ENCODE results near the gene TP53I11.

Gene TP53I11

DNA sequence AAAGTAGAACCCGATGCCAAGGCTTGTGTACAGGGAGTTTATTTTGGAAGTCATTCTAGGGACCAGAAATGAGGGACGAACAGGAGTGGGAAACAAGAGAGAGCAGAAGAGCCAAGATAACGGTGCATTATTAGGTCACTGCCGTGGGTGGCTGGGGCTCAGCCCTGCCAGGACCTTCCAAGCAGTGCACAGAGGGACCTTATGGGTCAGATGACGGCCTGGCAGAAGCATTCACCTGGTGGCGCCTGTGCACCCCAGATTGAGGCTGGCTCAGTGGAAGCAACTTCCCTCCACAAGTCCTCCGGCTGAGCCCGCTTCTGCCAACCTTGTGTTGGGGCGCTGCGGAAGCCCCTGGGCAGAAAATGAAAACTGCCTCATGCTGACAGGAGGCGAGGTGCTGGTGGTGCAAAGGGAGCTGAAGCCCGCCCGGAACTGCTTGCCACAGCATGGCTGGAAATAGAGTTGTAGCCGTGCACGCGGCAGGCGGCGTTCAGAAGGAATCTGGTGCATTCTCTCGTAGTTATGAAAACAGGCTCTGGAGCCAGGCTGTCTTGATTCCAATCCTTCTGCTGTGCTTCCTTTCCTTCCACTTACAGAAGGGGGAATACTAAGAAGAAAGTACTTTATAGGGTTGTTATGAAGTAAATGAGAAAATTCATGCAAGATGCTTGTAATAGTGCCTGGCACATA lies 22.2 kb upstream of the TP53I11 start:
- H3K4me3 ChIP-seq (ENCODE audit: low read length), result no peak overlapping the region
- no peak for DNase-seq (ENCODE audit: low read depth)
- TF ChIP-seq, protein P1, sequence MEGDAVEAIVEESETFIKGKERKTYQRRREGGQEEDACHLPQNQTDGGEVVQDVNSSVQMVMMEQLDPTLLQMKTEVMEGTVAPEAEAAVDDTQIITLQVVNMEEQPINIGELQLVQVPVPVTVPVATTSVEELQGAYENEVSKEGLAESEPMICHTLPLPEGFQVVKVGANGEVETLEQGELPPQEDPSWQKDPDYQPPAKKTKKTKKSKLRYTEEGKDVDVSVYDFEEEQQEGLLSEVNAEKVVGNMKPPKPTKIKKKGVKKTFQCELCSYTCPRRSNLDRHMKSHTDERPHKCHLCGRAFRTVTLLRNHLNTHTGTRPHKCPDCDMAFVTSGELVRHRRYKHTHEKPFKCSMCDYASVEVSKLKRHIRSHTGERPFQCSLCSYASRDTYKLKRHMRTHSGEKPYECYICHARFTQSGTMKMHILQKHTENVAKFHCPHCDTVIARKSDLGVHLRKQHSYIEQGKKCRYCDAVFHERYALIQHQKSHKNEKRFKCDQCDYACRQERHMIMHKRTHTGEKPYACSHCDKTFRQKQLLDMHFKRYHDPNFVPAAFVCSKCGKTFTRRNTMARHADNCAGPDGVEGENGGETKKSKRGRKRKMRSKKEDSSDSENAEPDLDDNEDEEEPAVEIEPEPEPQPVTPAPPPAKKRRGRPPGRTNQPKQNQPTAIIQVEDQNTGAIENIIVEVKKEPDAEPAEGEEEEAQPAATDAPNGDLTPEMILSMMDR (conservative IDR thresholded peaks at IDR 0.05; ENCODE audit: low read depth, low read length), result no peak

DNA sequence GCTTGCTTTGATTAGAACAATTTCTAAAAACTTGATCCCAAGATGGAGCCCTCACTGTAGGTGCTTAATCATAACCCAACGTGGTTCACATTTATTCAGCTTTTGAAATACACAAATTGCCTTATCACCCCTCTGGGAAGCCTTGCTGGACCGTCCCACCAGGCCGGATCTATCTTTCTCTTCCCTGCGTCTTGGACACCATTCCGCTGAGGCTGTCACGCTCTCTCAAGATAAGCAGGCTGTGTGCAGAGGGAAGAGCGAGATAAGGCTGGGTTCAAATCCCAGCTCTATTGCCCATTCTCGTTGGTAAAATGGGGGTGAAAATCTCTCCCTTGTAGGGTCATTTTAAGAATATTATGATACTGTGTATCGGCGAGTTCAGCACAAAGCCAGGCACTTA lies 20.5 kb upstream of the TP53I11 start:
- DNase-seq (ENCODE audit: low read depth), result no peak
- H3K4me3 ChIP-seq (ENCODE audit: low read length), result no peak overlapping the region
- TF ChIP-seq, protein P1 (conservative IDR thresholded peaks at IDR 0.05; ENCODE audit: low read depth, low read length), result no peak

DNA sequence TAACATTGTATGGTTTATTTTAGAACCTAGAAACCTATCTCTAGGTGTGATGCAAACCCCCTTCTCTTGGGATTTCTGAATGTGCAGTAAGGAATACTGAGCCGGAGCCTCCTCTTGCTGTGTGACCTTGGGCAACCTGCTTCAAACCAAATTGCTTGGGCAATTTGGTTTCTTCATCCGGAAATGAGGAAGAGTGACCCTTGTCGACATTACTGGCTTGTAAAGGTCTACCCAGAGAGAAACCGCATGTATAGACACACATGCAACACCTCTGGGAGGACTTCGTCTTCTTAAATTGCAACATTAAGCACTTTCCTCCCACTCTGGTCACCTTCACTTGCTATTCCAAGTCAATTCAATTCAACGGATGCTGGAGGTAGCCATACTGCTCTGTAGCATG lies 19.6 kb upstream of the TP53I11 start:
- no peak for DNase-seq (ENCODE audit: low read depth)
- TF ChIP-seq, protein P1 (conservative IDR thresholded peaks at IDR 0.05; ENCODE audit: low read depth, low read length), result no peak
- H3K4me3 ChIP-seq (ENCODE audit: low read length), result no peak overlapping the region

DNA sequence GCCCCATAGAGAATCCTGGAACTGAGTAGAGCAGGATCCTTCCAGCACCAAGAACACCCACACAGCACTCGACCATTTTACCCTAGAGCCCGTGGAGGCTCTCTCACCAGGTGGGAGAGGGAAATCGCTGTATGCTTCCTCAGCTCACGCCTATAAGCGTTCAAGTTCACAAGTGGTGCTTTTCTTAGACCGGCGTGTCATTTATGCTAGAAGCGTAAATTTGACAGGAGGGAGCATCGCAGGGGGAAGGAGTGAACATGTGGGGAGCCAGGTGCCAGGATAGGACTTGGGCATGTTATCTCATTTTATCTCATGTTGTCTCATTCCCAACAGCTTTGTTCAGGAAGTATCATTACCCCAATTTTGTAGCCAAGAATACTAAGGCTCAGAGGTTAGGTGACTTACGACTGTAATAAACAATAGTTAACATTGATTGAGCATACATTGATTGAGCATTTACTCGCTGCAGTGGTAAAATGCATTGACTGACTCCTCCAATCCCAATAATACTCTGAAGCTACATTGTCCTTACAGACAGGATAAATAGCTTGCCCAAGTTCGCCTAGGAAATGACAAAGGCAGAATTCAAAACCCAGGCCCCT lies 19.1 kb upstream of the TP53I11 start:
- TF ChIP-seq, protein P1 (conservative IDR thresholded peaks at IDR 0.05; ENCODE audit: low read depth, low read length), result no peak
- DNase-seq (ENCODE audit: low read depth), result no peak
- H3K4me3 ChIP-seq (ENCODE audit: low read length), result no peak overlapping the region

DNA sequence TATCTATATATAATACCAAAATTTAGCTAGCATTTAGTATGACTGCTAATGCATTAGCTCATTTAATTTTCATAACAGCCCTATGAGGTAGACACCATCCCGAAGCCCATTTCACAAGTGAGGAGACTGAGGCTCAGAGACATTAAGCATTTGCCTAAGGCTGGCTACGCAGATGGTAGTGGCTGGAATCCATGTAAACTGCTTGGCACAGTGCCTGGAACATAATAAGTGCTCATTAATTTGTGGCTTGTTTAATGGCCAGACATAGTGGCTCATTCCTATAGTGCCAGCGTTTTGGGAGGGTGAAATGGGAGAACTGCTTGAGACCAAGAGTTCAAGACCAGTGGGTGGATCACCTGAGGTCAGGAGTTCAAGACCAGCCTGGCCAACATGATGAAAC lies 17.8 kb upstream of the TP53I11 start:
- DNase-seq (ENCODE audit: low read depth), result no peak
- TF ChIP-seq, protein P1 (conservative IDR thresholded peaks at IDR 0.05; ENCODE audit: low read depth, low read length), result no peak
- H3K4me3 ChIP-seq (ENCODE audit: low read length), result no peak overlapping the region

DNA sequence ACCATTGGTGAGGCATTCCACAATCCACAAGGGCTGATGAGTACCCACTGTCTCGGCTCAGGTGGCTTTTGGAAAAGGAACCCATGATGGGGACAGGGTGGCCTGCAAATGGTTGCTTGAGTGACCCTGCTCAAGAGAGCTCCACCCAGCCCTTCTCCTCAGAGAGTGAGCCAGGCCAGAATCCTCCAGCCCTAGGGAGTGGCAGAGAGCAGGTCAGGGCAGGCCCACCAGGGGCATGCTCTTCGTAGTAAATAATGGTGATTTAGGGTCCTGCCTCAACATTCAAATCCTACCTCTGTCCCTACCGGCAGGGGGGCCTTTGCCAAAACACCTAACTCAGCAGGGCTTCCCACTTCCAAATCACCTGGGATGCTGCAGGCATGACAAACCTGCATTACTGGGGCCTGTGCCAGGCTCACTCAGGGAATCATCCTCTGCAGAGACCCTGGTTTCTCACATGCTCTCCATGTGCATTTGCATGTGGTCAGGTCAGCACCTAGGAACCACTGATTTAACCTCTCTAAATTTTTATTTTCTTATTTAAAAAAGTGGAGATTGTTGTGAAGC lies 17.3 kb upstream of the TP53I11 start:
- TF ChIP-seq, protein P1 (conservative IDR thresholded peaks at IDR 0.05; ENCODE audit: low read depth, low read length), result no peak
- DNase-seq (ENCODE audit: low read depth), result no peak
- H3K4me3 ChIP-seq (ENCODE audit: low read length), result no peak overlapping the region

DNA sequence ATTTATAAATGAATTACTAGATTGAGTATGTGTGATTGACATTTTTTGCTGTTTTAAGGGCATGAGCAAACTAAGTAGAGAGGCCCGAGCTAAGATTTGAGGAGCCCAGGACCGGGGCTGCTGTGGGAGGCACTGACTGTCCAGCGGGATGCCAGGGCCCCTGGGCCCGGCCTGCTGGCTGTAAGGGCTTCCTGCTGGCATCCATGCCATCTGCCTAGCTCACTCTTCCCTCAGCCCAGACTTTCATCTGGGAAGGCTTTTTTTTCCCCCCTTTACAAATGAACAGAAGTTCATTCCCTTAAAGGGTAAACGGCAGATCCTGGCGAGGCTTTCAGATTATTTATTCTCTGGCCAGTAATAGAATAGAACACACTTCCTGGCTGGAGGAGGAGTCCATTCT lies 16.0 kb upstream of the TP53I11 start:
- no peak for DNase-seq (ENCODE audit: low read depth)
- TF ChIP-seq, protein P1 (conservative IDR thresholded peaks at IDR 0.05; ENCODE audit: low read depth, low read length), result no peak
- no peak overlapping the region for H3K4me3 ChIP-seq (ENCODE audit: low read length)

Data from retinal pigment epithelial cell (primary cell).